Subcutaneous adipose tissue (tissue), 4 donors: ENCODE results near the gene ACADS. TPM values are rescaled to one million over a fixed set of nuclear protein-coding genes. Genes with fewer than 3 reads are reported as not detected.

ENCODE experiments used
- CTCF ChIP-seq: fragments of 450-650 bp; IDR thresholded peaks from one replicate; pipeline ENCODE4 v1.5.1; 2016; ENCODE audit warnings: low read depth, mild to moderate bottlenecking, control low read depth, antibody characterized with exemption, moderate library complexity
- total RNA-seq, 4 donors: library from RNA; depleted of rRNA; stranded (reverse); fragments of >200 nt; gene quantifications; one replicate each; pipeline ENCODE4 v1.1.0, GENCODE V29; 2016

Gene ACADS
- total RNA-seq, 4 donors from 2014 or later = 31.6 to 237 (median 106) TPM

GRCh38 chr12:120686151-120686689 lies 39.4 kb upstream of the ACADS start:
- TF ChIP-seq CTCF = no peak

DNA sequence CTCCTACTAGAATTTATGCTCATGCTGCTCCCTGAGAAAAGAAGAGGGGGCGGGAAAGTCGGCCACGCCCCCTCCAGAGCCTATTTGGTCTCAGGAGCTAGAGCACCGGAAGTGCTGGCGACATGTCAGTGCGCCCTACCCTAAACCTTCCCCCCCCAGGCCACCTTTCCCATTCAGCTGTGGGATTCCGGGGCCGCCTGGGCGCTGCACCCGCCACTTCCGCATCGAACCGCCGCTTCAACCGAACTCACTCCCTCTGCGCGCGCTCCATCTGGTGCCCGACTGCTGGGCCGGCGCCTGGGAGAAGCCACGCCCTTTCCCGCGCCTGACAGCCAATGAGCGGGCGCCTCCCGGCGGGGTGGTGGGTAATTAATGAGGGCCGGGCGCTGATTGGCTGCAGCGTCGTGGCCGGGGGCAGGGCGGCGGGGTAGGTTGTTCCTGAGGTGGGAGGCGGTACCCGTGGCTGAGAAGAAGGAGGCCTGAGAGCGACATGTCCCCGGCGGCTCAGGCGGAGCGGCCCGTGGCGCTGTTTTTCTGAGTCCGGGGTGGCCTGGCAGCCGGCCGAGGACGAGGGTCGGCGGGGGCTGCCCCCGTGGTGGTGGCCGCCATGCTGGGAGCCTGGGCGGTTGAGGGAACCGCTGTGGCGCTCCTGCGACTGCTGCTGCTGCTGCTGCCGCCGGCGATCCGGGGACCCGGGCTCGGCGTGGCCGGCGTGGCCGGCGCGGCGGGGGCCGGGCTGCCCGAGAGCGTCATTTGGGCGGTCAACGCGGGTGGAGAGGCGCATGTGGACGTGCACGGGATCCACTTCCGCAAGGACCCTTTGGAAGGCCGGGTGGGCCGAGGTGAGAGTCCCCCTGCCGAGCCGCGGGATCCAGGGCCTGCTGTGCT lies 38.7 kb upstream of the ACADS start, which contains the start of gene MLEC:
Gene MLEC (plus strand): TSS at position 460 of the 888 bp plus-strand sequence. CDS start 148 bp downstream, at position 608.
- no peak for TF ChIP-seq CTCF

DNA sequence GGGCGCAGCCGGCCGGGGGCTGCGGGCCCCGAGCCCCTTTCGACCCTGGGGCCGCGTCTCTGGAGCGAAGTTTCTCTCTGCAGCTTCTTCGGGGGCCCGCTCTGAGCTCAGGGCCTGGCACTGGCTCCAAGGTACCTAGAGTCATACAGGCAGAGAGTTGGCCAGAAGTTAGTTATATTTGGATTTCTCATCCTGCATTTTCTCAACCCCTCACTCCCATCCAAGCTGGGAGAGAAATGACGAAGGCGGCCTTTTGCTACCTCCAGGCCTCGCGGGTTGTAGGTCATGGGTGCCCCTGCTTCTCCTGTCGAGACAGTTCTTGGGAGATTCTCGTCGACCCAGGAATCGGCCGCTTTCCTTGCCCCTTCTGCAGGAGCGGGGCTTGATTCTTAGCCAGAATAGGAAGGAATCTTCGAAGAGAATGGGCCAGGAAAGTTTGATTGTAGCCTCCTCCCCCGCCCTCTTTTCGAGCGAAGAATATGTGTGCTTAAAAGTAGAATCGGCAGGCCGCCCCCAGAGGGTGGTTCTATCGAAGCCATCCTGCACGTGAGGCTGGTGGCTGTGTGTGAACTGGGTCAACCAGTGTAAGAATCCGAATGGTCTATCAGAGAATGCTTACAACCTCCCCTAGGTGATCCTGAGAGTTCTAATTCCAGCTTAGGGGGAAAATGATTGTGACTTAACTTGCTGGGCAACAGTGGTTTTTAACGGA lies 37.9 kb upstream of the ACADS start:
- no peak for TF ChIP-seq CTCF

DNA sequence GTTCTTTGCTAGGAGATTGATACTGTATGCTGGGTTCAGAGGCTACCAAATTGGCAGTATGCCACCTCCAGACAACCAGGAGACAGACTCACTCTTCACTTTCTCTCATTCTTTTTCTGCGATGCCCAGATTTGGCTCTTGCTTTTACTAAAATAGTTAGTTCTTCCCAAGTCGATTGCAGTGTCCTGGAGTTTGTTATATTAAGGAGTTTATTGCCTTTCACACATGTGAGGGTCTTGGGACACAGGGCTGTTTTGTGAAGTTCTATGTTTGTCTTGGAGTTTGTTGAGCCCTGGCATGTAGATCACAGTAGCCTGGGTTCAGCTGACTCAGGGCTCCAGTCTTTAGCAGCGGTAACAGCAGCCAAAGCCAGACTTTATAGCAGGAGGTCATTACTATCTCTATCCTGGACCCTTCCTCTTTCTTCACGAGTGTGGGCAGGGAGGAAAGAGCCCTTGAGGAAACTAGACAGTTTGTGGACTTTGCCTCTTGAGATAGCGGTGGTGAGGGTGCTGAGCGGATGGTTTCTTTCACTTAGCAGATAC lies 37.0 kb upstream of the ACADS start:
- TF ChIP-seq CTCF = no peak

- no peak for TF ChIP-seq CTCF
Observed at GRCh38 chr12:120689397-120690082, 36.1 kb upstream of the ACADS start.

GRCh38 chr12:120690083-120690450 lies 35.6 kb upstream of the ACADS start:
- no peak for TF ChIP-seq CTCF
